ENCODE data around the gene PHETA2. TPM values are rescaled to one million over a fixed set of nuclear protein-coding genes. Genes with fewer than 3 reads are reported as not detected.

Gene PHETA2
- total RNA-seq, 6 experiments from 2014 or later = 7.4 to 12.5 (median 7.6) TPM

DNA sequence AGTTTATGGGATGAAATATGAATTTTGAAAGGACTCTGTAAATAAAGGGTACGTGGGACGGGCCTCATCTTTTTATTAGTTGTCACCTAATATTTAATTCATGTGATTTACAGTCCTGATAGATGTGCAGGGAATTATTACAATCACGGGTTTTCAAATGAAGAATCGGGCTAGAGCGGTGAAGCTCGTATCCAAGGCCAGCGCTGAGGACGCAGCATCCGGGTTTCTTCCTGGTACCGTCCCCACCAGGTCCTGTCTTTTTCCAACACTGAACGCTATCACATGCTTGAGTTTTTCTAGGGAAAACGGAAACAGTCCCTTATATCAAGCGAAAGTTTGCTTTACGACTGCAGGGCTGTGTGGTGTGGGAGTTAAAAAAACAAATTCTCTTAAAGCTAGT lies 6.2 kb downstream of the PHETA2 start:
- DNase-seq = peak; percentile 51
- Mint-ChIP-seq H3K4me1 (ENCODE audit: low read depth) (peaks cover 34% of the 10 kb centered on the region), H3K27ac (peak overlapping the region; percentile 94), H3K9me3 (no peaks in the 10 kb centered on the region), H3K4me3 (peak overlapping the region; percentile 98), H3K27me3 (ENCODE audit: insufficient read depth) (peaks cover 8% of the 10 kb centered on the region), H3K36me3 (ENCODE audit: low read depth) (peaks cover 21% of the 10 kb centered on the region)
- TF ChIP-seq, protein P1, sequence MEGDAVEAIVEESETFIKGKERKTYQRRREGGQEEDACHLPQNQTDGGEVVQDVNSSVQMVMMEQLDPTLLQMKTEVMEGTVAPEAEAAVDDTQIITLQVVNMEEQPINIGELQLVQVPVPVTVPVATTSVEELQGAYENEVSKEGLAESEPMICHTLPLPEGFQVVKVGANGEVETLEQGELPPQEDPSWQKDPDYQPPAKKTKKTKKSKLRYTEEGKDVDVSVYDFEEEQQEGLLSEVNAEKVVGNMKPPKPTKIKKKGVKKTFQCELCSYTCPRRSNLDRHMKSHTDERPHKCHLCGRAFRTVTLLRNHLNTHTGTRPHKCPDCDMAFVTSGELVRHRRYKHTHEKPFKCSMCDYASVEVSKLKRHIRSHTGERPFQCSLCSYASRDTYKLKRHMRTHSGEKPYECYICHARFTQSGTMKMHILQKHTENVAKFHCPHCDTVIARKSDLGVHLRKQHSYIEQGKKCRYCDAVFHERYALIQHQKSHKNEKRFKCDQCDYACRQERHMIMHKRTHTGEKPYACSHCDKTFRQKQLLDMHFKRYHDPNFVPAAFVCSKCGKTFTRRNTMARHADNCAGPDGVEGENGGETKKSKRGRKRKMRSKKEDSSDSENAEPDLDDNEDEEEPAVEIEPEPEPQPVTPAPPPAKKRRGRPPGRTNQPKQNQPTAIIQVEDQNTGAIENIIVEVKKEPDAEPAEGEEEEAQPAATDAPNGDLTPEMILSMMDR (IDR thresholded peaks at IDR 0.05) = no peak

DNA sequence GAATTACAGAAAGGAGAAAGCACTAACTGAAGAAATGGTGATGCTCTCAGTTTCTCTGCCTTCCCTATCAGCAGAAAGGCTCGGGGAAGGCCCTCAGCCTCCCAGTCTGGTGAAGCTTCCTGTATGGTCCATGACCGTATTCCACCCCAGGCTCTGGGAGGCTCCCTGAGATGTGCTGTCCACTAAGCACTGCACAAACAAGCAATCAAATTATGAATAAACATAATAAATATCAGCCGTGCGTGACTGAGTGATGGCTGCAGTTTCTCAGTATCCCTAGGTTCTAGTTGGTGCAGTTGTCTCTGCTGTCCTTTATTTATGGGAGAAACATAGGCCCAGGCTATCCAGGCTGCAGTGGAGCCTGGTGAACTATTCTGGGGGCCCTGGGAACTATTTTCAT lies 9.1 kb downstream of the PHETA2 start:
- TF ChIP-seq, protein P1 (IDR thresholded peaks at IDR 0.05) = no peak
- DNase-seq = no peak
- Mint-ChIP-seq H3K27ac (no peak overlapping the region), H3K4me1 (ENCODE audit: low read depth) (peaks cover 27% of the 10 kb centered on the region), H3K9me3 (no peaks in the 10 kb centered on the region), H3K27me3 (ENCODE audit: insufficient read depth) (peaks cover 8% of the 10 kb centered on the region), H3K36me3 (ENCODE audit: low read depth) (peaks cover 27% of the 10 kb centered on the region), H3K4me3 (no peak overlapping the region)

DNA sequence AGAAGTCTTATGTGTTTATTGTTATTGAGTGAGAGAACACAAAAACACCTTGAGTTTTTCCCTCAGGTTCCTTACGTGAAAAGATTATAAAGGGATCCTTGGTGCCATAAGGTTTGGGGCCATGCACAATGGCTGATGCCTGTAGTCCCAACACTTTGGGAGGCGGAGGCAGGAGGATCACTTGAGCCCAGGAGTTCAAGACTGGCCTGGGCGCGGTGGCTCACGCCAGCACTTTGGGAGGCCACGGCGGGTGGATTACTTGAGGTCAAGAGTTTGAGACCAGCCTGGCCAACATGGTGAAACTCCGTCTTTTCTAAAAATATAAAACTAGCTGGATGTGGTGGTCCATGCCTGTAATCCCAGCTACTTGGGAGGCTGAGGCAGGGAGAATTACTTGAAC lies 10.8 kb downstream of the PHETA2 start:
- TF ChIP-seq, protein P1 (IDR thresholded peaks at IDR 0.05) = no peak
- Mint-ChIP-seq H3K27ac (no peak overlapping the region), H3K27me3 (ENCODE audit: insufficient read depth) (peaks cover 3% of the 10 kb centered on the region), H3K9me3 (peaks cover 3% of the 10 kb centered on the region), H3K4me3 (no peak overlapping the region), H3K4me1 (ENCODE audit: low read depth) (peaks cover 30% of the 10 kb centered on the region), H3K36me3 (ENCODE audit: low read depth) (peaks cover 39% of the 10 kb centered on the region)
- DNase-seq = no peak

DNA sequence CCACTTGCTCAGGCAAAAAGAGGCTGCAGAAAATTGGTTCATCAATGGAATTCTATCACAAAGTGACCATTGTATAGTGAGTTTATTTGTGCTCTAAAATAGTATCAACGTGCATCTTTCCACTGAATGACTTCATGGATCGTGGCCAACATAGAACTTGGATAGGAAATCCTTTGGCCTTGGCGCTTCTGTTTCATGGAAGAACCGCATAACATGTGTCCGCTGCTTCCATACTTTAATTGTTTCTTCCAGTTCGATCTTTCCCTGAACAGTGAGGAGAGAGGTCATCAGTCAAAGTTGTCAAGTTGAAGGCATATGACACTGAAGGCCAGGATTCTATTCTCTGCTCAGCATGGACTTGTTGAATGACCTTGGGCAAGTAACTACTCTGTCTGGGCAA lies 12.0 kb downstream of the PHETA2 start:
- Mint-ChIP-seq H3K4me3 (no peak overlapping the region), H3K27ac (no peak overlapping the region), H3K36me3 (ENCODE audit: low read depth) (peaks cover 45% of the 10 kb centered on the region), H3K4me1 (ENCODE audit: low read depth) (peaks cover 28% of the 10 kb centered on the region), H3K9me3 (peaks cover 8% of the 10 kb centered on the region), H3K27me3 (ENCODE audit: insufficient read depth) (peaks cover 4% of the 10 kb centered on the region; the same call in 1 of the 2 replicates)
- no peak for DNase-seq
- TF ChIP-seq, protein P1 (IDR thresholded peaks at IDR 0.05) = no peak

DNA sequence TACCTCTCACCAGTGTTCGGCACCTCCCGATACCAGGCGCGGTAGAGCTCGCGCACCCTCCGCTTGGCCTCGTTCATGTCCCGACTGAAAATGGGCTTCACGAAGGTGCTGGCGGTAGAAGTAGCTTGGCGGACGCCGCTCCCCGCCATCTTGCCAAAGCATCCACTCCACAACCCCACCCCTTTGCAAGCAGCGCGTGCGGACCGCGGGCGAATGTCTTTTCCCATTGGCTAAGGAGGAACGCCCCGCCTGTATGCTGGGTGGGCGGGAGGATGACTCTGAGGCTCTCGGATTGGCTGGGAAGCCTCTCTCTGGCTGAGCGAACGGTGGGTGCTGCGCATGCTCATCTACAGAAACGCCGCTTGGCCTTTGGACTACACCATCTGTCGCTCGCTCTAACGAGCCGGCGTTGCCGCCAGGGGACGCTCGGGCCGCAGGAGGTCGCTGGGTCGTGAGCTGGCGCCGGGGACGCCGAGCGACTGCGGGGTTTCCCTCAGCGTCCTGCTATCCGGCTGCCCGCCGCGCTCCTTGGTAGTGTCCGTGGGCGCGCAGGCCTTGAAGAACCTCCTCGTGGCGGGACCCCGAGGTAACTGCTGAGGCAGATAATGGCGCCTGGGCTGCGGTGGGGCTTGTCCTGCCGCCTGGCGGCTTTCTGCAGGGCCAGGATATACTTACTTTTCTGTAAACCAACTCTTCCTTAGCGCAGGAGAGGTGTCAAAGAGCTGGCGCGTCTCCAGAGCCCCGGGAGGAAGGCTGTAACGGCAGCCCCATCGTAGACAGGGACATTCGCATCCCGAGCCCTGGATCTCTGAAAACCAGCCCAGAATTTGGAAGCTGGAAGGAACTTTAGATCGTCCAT lies 16.8 kb downstream of the PHETA2 start, which contains the start of gene NDUFA6:
TSS of gene NDUFA6 (minus strand) at position 177 of the 859 bp plus-strand sequence. CDS start at position 149, 28 bp downstream.
- DNase-seq = peak; percentile 99
- TF ChIP-seq, protein P1 (IDR thresholded peaks at IDR 0.05) = peak; percentile 94
- Mint-ChIP-seq H3K4me3 (peak within 1 kb of the TSS; percentile 98), H3K4me1 (ENCODE audit: low read depth) (peaks cover 21% of the 10 kb centered on the region), H3K9me3 (peaks cover 8% of the 10 kb centered on the region), H3K27ac (peak within 1 kb of the TSS; percentile 98), H3K27me3 (ENCODE audit: insufficient read depth) (peaks cover 3% of the 10 kb centered on the region; the same call in 1 of the 2 replicates), H3K36me3 (ENCODE audit: low read depth) (peaks cover 27% of the 10 kb centered on the region)
